GM19455 (cell line): ENCODE results near the gene SLC23A3.
A peak's percentile ranks its signal among the peaks of the same experiment; 100 is the strongest.
"Not testable (repeated sequence)": the region's sequence is repeated elsewhere in the genome, so short reads cannot be mapped to it uniquely, and the experiment has no call there.

Experiments
- ATAC-seq: cut with Tn5 transposase; IDR thresholded peaks from one replicate; pipeline ENCODE4 v1.9.1; 2021; ENCODE audit not compliant: unreplicated experiment

SLC23A3 gene

DNA sequence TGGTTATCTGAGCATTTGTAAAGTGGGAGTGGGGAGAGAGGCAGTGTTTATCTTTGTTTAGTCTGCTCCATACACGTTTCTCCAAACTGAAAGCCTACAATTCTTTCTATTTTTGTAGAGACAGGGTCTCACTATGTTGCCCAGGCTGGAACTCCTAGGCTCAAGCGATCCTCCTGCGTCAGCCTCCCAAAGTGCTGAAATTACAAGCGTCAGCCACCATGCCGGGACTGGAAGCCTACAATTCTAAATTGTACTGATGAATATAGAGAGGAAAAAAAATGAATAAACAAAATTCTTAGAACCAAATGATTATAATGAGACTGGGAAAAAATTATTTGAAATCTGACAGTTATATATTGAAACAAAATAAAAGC, 35.3 kb upstream of the SLC23A3 start:
- no peak for ATAC-seq

DNA sequence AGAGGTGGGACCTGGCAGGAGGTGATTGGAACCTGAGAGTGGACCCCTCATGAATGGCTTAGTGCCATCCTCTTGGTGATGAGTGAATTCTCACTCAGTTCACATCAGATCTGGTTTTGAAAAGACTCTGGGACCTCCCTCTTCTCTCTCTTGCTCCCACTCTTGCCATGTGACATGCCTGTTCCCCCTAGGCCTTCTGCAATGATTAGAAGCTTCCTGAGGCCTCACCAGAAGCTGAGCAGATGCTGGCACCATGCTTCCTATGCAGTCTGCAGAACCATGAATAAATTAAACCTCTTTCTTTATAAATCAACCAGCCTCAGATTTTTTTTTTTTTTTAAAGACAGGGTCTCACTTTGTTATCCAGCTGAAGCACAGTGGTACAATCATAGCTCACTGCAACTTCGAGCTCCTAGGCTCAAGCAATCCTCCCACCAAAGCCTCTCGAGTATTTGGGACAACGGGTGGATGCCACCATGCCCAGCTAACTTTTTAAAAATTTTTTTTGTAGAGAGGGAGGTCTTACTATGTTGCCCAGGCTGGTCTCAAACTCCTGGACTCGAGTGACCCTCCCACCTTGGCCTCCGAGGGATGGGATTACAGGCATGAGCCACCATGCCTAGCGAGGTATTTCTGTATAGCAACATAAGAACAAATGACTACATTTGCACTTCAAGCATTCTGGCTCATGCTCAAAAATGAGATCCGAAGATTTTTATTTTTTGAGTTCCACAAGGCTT, 34.8 kb upstream of the SLC23A3 start:
- ATAC-seq: no peak

DNA sequence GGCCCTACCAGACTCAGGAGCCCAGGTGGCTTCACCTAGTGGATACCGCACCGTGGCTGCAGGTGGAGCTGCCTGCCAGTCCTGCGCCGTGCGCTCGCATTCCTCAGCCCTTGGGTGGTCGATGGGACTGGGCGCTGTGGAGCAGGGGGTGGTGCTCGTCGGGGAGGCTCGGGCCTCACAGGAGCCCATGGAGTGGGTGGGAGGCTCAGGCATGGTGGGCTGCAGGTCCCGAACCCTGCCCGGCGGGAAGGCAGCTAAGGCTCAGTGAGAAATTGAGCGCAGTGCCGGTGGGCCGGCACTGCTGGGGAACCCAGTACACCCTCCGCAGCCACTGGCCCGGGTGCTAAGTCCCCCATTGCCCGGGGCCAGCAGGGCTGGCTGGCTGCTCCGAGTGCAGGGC, 31.5 kb upstream of the SLC23A3 start:
- not testable (repeated sequence) for ATAC-seq

DNA sequence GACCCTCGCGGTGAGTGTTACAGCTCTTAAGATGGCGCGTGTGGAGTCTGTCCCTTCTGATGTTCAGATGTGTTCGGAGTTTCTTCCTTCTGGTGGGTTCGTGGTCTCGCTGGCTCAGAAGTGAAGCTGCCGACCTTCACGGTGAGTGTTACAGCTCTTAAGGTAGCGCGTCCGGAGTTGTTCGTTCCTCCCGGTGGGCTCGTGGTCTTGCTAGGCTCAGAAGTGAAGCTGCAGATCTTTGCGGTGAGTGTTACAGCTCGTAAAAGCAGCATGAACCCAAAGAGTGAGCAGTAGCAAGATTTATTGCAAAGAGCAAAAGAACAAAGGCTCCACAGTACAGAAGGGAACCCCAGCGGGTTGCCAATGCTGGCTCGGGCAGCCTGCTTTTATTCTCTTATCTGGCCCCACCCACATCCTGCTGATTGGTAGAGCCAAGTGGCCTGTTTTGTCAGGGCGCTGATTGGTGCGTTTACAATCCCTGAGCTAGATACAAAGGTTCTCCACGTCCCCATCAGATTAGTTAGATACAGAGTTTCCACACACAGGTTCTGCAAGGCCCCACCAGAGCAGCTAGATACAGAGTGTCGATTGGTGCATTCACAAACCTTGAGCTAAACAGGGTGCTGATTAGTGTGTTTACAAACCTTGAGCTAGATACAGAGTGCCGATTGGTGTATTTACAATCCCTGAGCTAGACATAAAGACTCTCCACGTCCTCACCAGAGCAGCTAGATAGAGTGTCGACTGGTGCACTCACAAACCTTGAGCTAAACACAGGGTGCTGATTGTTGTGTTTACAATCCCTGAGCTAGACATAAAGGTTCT, 30.9 kb upstream of the SLC23A3 start:
- not testable (repeated sequence) for ATAC-seq

DNA sequence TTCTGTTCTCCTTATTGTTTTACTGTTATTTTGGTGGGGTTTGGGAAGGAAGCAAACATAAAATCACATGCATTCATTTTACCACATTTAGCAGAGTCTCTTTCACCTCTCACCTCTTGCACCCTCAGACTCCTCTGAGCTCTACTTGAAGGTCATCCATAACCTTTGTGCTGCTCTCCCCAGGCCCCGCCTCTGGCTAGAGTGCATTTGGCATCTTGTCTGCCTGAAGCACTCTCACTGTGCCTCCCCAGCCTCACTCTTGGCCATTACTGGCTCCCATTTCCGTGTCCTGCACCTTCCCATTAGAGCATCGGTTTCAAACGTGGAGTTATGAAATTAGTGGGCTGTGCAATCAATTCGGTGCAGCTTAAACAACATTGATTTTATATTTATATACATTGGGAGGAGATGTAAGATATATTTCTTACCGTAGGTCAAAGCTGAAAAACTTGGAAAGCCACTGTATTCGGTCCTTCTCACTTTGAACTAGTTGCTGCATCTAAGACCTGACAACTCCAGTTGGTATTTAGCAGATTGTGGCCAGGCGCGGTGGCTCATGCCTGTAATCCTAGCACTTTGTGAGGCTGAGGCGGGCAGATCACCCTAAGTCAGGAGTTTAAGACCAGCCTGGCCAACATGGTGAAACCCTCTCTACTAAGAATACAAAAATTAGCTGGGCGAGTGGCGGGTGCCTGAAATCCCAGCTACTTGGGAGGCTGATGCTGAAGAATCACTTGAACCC, 29.8 kb upstream of the SLC23A3 start:
- no peak for ATAC-seq

DNA sequence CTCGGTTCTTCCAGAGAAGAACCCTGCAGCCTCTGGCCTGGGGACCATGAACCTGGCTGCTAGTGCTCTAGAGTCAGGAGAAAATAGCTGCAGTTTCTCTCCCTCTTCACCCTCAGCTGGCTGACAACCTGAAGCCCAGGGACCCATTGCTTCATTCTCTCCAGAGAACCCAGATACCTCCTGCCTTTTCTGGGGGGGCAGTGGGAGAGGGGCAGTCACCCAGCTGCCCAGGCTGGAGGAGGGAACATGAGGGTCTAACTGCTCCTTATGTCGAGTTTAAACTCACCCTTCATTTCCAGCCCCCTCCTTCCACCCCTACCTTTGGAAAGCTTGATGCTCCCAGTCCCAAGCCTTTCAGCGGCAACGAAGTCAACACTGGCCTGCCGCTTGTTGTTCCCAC, 29.1 kb upstream of the SLC23A3 start:
- ATAC-seq: no peak

DNA sequence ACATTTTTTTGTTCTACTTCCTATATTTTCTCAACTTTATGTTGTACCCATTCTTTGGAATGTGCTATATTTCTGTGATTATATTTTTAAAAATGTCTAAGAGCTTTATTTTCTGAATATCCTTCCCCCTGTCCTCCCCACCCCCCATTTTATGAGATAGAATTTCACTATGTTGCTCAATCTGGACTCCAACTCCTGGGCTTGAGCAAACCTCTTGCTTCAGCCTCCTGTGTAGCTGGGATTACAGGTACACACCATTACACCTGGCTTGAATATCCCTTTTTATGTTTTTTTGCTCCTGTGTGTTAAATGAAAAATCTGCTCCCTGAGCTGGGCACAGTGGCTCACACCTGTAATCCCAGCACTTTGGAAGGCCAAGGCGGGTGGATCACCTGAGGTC, 27.6 kb upstream of the SLC23A3 start:
- ATAC-seq: no peak

DNA sequence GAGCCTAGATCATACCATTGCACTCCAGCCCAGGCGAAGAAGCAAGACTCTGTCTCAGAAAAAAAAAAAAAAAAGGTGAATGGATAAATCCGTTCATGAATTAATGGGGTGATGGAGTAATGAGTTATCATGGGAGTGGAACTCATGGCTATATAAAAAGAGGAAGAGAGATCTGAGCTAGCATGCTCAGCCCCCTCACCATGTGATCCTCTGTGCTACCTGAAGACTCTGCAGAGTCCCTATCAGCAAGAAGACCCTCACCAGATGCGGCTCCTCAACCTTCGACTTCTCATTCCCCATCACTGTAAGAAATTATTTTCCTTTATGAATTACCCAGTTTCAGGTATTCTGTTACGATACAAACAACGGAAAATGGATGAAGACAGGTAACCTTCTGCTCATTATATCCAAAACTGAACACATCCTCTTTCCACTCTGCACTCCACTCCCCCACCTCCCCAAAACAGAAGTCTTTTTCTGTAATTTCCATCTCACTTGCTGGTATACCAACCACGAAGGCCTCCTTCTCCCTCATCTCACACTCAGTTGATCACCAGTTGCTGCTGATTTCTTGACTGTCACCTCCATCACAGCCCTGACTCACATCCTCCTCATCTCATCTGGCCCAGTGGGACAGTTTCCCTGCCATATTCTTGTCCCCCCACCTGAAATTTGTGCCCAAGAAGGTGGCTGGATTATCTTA, 17.1 kb upstream of the SLC23A3 start:
- no peak for ATAC-seq

DNA sequence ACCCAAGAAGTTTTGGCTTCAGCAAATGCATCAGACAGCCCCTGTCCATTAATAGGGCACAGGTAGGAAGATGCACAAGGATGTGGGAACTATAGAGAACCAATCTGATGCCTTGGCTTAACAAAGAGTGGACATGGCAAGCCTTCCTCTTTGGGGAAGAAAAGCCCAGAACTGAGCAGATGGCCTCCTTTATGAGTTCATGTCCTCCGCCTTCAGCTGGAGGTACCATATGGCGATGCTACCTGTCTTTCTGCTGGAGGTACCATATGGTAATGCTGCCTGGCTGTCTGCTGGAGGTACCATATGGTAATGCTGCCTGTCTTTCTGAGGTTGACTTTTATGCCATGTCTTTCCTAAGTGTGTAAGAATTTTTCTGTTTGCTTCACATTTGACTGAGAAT, 14.3 kb upstream of the SLC23A3 start:
- no peak for ATAC-seq

DNA sequence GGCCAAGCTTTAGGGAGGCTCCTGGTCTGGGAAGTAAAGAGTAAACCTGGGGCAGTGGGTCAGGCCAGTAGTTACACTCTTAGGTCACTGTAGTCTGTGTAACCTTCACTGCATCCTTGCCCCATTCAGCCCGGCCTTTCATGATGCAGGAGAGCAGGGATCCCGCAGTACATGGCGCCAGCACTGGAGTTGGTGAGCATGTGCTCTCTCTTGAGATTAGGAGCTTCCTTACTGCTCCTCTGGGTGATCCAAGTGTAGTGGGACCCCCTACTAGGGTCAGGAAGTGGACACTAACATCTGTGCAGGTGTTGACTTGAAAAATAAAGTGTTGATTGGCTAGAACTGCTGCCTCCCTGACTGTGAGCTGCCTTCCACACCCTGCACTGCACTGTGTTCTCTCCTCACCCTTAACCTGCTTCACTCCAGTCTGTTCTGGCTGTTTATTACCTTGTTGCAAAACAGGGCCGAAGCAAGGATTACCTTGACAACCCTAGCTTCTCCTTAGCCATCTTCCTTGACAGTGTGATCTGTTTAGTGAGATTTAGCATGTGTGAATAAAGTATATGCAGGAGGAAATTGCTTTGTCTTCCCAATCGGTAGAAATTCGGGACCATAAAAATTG, 13.4 kb upstream of the SLC23A3 start:
- no peak for ATAC-seq

DNA sequence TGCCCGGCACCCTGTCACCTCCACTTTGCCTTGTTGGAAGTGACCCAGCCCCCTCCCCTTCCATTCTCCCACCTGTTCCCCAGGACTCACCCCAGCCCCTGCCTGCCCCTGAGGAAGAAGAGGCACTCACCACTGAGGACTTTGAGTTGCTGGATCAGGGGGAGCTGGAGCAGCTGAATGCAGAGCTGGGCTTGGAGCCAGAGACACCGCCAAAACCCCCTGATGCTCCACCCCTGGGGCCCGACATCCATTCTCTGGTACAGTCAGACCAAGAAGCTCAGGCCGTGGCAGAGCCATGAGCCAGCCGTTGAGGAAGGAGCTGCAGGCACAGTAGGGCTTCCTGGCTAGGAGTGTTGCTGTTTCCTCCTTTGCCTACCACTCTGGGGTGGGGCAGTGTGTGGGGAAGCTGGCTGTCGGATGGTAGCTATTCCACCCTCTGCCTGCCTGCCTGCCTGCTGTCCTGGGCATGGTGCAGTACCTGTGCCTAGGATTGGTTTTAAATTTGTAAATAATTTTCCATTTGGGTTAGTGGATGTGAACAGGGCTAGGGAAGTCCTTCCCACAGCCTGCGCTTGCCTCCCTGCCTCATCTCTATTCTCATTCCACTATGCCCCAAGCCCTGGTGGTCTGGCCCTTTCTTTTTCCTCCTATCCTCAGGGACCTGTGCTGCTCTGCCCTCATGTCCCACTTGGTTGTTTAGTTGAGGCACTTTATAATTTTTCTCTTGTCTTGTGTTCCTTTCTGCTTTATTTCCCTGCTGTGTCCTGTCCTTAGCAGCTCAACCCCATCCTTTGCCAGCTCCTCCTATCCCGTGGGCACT, 12.7 kb upstream of the SLC23A3 start:
- no peak for ATAC-seq

DNA sequence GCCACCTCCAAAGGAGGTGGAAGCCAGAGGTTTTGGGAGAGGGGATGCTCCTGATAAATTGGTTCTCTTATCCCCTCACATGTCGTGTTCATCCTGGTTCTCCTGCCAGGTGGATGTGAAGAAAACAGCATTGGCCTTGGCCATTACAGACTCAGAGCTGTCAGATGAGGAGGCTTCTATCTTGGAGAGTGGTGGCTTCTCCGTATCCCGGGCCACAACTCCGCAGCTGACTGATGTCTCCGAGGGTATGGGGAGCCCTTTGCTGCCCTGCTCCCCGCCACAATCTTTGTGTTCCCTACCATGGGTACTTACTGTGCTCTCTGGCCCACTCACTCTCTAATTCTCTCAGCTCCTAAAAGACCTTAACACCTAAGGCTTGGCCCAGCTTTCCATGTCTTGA, 11.7 kb upstream of the SLC23A3 start:
- ATAC-seq: no peak

DNA sequence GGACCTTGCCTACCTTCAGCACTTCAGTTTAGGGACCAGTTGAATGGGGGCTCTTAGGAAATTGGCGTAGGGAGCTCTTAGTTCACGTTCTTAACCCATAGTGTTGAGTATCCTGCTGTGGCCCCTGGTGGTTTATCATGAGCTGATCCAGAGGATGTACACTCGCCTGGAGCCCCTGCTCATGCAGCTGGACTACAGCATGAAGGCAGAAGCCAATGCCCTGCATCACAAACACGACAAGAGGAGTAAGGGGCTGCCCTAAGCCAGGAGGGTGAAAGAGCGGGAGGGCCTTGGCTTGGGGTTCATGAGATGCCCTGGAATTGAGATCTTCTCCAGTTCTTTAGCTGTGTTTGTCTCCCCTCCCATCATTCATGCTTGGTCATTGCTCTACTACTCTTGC, 11.1 kb upstream of the SLC23A3 start:
- no peak for ATAC-seq

DNA sequence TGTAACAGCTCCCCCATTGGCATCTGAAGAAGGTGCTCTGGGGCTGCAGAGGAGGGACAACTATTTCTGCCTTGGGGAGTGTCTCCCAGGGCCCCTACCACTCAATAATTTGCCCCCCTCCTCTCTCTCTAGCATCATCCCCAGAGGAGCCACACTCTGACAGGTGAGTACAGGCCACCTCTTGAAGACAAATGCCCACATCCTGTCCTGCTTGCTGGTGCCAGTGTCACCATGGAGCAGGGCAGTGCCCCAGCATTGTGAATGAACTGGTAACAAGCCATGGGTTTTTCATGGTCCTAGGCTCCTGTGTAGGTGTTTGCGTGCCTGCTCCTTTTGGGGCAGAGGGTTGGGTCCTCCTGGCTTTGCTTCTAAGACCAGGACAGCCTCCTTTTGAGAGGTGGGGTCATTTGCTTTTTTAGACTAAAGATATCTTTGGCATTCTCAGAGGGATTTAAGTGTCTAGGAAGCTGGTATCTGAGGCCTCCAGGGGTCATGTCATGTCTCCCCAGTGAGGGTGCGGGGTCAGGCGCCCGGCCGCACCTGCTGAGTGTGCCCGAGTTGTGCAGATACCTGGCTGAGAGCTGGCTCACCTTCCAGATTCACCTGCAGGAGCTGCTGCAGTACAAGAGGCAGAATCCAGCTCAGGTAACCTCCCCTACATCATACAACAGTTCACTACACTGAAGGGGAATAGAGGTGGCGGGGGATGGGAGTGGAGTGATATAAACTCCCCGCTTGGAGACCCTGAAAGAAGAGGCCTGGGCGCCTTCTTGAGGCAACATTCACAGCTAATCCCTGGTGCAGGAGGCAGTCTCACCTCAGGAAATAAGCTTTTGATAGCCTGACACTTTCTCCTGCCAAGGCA, 10.0 kb upstream of the SLC23A3 start:
- ATAC-seq: no peak

DNA sequence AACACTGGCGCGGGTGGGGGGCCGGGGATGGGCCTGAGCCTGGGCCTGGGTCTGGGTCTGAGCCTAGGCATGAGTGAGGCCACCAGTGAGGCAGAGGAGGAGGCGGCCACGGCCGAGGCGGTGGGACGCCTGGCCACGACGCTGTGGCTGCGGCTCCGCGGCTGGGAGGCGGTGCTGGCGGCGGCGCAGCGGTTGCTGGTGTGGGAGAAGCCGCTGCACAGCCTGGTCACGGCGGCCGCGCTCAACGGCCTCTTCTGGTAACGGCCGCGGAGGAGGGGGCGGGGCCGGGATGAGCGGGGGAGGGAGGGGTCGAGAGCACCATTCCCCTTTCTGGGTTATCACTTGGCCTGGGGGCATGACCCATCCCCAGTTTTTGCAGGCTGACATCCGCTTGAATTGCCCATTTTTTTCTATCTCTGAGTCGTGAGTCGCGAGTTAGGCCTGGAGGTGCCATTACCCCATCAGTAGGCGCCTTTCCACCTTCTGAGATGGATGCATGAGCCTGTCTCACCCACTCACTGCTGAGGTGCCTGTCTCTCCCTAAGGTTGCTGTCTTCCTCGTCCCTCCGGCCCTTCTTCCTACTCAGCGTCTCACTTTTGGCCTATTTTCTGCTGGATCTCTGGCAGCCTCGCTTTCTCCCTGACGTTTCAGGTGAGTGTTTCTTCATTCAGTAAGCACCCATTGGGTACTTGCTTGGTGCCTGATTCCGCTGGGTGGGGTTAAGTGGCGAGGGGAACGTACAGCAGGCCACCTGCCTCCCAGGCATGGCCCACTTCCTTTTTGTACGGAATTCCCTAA, 8.7 kb upstream of the SLC23A3 start:
- peak; percentile 11 for ATAC-seq

DNA sequence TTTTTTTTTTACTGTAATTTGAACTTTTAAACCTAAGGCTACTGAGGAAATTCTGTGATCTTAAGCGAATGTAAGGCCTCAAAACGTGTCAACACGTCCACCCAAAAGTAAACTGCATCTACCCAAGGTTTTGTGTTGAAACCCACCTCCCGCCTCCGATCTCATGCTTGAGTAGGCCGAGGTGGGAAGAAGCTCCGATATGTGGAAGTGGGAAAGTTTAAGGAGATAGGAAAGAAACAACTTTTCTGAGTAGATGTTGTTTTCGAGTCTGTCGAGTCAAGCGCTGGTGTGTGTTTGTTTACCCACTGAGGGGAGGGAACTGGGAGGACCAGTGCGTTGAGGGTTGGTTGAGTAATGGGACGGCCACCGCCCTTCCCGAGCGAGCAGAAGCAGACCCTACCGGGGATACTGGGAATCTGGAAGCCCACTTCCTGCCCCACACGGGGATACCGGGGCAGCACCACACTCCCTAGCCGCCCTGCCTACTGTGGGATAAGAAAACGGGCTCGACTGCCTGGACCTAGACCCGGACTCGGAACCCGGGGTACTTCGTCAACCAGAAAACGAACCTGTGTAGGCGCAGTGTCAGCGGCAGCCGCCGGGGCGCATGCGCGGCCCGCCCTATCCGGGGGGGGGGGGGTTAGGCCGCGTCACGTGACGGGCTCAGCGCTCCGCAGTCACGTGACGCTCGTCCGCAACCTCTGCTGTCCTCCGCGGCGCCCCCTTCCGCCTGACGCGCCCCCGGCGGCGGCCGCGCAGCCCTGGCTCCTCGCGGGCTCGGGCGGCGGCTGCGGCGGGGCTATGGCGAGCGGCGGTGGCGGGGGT, 7.9 kb upstream of the SLC23A3 start, which contains the start of gene RETREG2:
Gene RETREG2 (plus strand): TSS at position 724 of the 825 bp plus-strand sequence. CDS start 78 bp downstream, at position 802.
- peak; percentile 41 for ATAC-seq
